HEK293 (cell line): Measurements from ENCODE around the gene LDLRAP1.

Experiments
- BCL11A ChIP-seq: fragments of 450-650 bp; formaldehyde crosslinking; IDR thresholded peaks from 2 replicates; pipeline ENCODE4 v1.5.1; 2016; ENCODE audit warnings: low read depth, missing biosample characterization, missing genetic modification characterization
- FEZF1 ChIP-seq: fragments of 450-650 bp; formaldehyde crosslinking; IDR thresholded peaks from 2 replicates; pipeline ENCODE4 v1.5.1; 2016; ENCODE audit warnings: missing biosample characterization, missing genetic modification characterization
- HOXA7 ChIP-seq: sonication (generic); formaldehyde crosslinking; IDR thresholded peaks from 2 replicates; pipeline ENCODE4 v1.8.1; 2022; ENCODE audit warnings: missing genetic modification reagents, borderline replicate concordance
- HOXC10 ChIP-seq: sonication (generic); formaldehyde crosslinking; IDR thresholded peaks from 2 replicates; pipeline ENCODE4 v1.8.1; 2023; ENCODE audit warnings: mild to moderate bottlenecking, missing genetic modification reagents
- KLF7 ChIP-seq: fragments of 450-650 bp; formaldehyde crosslinking; IDR thresholded peaks from 2 replicates; pipeline ENCODE4 v1.5.1; 2016; ENCODE audit warnings: missing biosample characterization, missing genetic modification characterization, borderline replicate concordance
- OVOL3 ChIP-seq: fragments of 450-650 bp; formaldehyde crosslinking; IDR thresholded peaks from 2 replicates; pipeline ENCODE4 v1.5.1; 2016; ENCODE audit warnings: missing biosample characterization, missing genetic modification characterization
- SP3 ChIP-seq: fragments of 450-650 bp; formaldehyde crosslinking; IDR thresholded peaks from 2 replicates; pipeline ENCODE4 v1.5.1; 2016; ENCODE audit warnings: missing biosample characterization, missing genetic modification characterization
- SP7 ChIP-seq: fragments of 450-650 bp; formaldehyde crosslinking; IDR thresholded peaks from 2 replicates; pipeline ENCODE4 v1.5.1; 2016; ENCODE audit warnings: missing biosample characterization, missing genetic modification characterization
- WT1 ChIP-seq: fragments of 450-650 bp; formaldehyde crosslinking; IDR thresholded peaks from 2 replicates; pipeline ENCODE4 v1.5.1; 2016; ENCODE audit warnings: missing biosample characterization, missing genetic modification characterization
- YY1 ChIP-seq: fragments of 450-650 bp; formaldehyde crosslinking; IDR thresholded peaks from 2 replicates; pipeline ENCODE4 v1.5.1; 2018; ENCODE audit warnings: missing biosample characterization, missing genetic modification characterization
- ZBTB48 ChIP-seq: fragments of 450-650 bp; formaldehyde crosslinking; IDR thresholded peaks from 2 replicates; pipeline ENCODE4 v1.5.1; 2016; ENCODE audit warnings: missing biosample characterization, missing genetic modification characterization
- ZBTB8A ChIP-seq: fragments of 450-650 bp; formaldehyde crosslinking; IDR thresholded peaks from 2 replicates; pipeline ENCODE4 v1.5.1; 2016; ENCODE audit warnings: missing biosample characterization, missing genetic modification characterization
- ZFHX2 ChIP-seq: fragments of 450-650 bp; formaldehyde crosslinking; conservative IDR thresholded peaks from 2 replicates; pipeline ENCODE4 v1.5.1; 2016; ENCODE audit warnings: missing biosample characterization, missing genetic modification characterization
- ZNF121 ChIP-seq: fragments of 450-650 bp; formaldehyde crosslinking; IDR thresholded peaks from 2 replicates; pipeline ENCODE4 v1.5.1; 2016; ENCODE audit warnings: missing biosample characterization, missing genetic modification characterization
- ZNF19 ChIP-seq: fragments of 450-650 bp; formaldehyde crosslinking; IDR thresholded peaks from 2 replicates; pipeline ENCODE4; 2016; ENCODE audit warnings: missing biosample characterization, missing genetic modification characterization, low read depth
- ZNF2 ChIP-seq: fragments of 450-650 bp; formaldehyde crosslinking; IDR thresholded peaks from 2 replicates; pipeline ENCODE4 v1.5.1; 2016; ENCODE audit warnings: missing biosample characterization, missing genetic modification characterization
- ZNF221 ChIP-seq: fragments of 450-650 bp; formaldehyde crosslinking; IDR thresholded peaks from 2 replicates; pipeline ENCODE4 v1.5.1; 2017; ENCODE audit warnings: missing biosample characterization, missing genetic modification characterization, borderline replicate concordance
- ZNF223 ChIP-seq: fragments of 450-650 bp; formaldehyde crosslinking; IDR thresholded peaks from 2 replicates; pipeline ENCODE4 v1.5.1; 2016; ENCODE audit warnings: missing biosample characterization, missing genetic modification characterization
- ZNF266 ChIP-seq: fragments of 450-650 bp; formaldehyde crosslinking; IDR thresholded peaks from 2 replicates; pipeline ENCODE4 v1.5.1; 2016; ENCODE audit warnings: missing biosample characterization, missing genetic modification characterization, low read depth
- ZNF391 ChIP-seq: fragments of 450-650 bp; formaldehyde crosslinking; IDR thresholded peaks from 2 replicates; pipeline ENCODE4 v1.5.1; 2016; ENCODE audit warnings: low read depth, missing biosample characterization, missing genetic modification characterization, borderline replicate concordance
- ZNF510 ChIP-seq: fragments of 450-650 bp; formaldehyde crosslinking; IDR thresholded peaks from 2 replicates; pipeline ENCODE4 v1.5.1; 2018; ENCODE audit warnings: mild to moderate bottlenecking, missing genetic modification characterization, missing biosample characterization; ENCODE audit not compliant: insufficient replicate concordance
- ZNF514 ChIP-seq: fragments of 450-650 bp; formaldehyde crosslinking; IDR thresholded peaks from 2 replicates; pipeline ENCODE4 v1.5.1; 2016; ENCODE audit warnings: missing biosample characterization, missing genetic modification characterization
- ZNF560 ChIP-seq: fragments of 450-650 bp; formaldehyde crosslinking; IDR thresholded peaks from 2 replicates; pipeline ENCODE4 v1.5.1; 2017; ENCODE audit warnings: missing biosample characterization, missing genetic modification characterization, borderline replicate concordance
- ZNF561 ChIP-seq: fragments of 450-650 bp; IDR thresholded peaks from 2 replicates; pipeline ENCODE4 v1.5.1; 2018; ENCODE audit warnings: missing biosample characterization, missing genetic modification characterization, borderline replicate concordance
- ZNF76 ChIP-seq: fragments of 450-650 bp; formaldehyde crosslinking; IDR thresholded peaks from 2 replicates; pipeline ENCODE4; 2016; ENCODE audit warnings: low read depth, missing biosample characterization, missing genetic modification characterization, borderline replicate concordance
- ZXDB ChIP-seq: fragments of 450-650 bp; formaldehyde crosslinking; IDR thresholded peaks from 2 replicates; pipeline ENCODE4 v1.5.1; 2016; ENCODE audit warnings: missing biosample characterization, missing genetic modification characterization
- TF ChIP-seq, protein P1 (sequence below): fragments of 450-650 bp; formaldehyde crosslinking; IDR thresholded peaks from 2 replicates; pipeline ENCODE4 v1.5.1; 2016; ENCODE audit warnings: missing biosample characterization, missing genetic modification characterization, borderline replicate concordance
- TF ChIP-seq, protein P2 (sequence below): sonication (generic); formaldehyde crosslinking; IDR thresholded peaks from 2 replicates; pipeline ENCODE4 v1.8.1; 2022; ENCODE audit warnings: mild to moderate bottlenecking, moderate library complexity, missing genetic modification reagents
- TF ChIP-seq, protein P3 (sequence below): fragments of 450-650 bp; formaldehyde crosslinking; IDR thresholded peaks from 2 replicates; pipeline ENCODE4 v1.5.1; 2017; ENCODE audit warnings: missing biosample characterization, missing genetic modification characterization
- TF ChIP-seq, protein P4 (sequence below): fragments of 450-650 bp; IDR thresholded peaks from 2 replicates; pipeline ENCODE4 v1.5.1; 2018; ENCODE audit warnings: missing biosample characterization, missing genetic modification characterization
- TF ChIP-seq, protein P5 (sequence below): fragments of 450-650 bp; formaldehyde crosslinking; IDR thresholded peaks from 2 replicates; pipeline ENCODE4 v1.5.1; 2017; ENCODE audit warnings: missing biosample characterization, mild to moderate bottlenecking, missing genetic modification characterization, moderate library complexity

LDLRAP1 gene

DNA sequence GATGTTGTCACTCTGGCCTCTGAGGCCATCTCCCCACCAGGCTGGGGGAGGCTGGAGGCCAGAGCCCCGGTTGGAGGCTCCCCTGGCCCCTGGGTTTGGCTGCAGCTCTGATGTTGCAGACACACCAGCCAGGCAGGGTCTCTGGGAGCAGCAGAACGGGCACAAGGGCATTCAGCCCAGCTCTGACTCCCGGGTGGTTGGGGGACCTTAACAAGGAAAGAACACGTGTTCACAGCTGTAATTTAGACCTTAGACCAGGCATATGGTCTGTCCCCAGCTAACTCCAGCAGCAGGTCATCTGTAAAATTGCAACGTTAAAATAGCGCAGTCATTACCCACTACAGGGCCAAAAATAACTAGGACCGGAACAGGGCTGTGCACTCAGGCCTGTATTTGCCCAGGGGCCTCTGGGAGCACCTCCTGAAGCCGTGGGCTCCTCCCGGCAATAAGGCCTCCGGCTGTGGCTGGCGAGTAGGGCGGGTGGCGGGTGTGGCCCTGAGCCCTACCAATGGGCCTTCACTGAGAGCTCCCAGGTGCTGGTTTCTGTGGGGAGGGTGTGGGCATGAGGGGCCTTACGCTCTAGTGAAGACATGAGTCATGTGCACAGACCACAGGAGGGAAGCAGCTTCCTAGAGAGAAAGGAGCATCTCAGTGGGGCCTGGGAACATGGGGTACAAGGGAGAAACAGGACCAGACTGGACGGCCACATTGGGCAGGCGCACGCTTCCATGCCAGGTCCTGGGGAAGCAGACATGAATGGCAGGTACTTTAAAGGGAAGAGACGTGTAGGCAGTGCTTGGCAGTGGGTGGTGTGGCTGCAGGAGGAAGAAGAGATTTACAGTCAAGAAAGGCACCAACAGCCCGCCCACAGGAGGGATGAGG lies 6.1 kb downstream of the LDLRAP1 start (continued):
- TF ChIP-seq, protein P1, sequence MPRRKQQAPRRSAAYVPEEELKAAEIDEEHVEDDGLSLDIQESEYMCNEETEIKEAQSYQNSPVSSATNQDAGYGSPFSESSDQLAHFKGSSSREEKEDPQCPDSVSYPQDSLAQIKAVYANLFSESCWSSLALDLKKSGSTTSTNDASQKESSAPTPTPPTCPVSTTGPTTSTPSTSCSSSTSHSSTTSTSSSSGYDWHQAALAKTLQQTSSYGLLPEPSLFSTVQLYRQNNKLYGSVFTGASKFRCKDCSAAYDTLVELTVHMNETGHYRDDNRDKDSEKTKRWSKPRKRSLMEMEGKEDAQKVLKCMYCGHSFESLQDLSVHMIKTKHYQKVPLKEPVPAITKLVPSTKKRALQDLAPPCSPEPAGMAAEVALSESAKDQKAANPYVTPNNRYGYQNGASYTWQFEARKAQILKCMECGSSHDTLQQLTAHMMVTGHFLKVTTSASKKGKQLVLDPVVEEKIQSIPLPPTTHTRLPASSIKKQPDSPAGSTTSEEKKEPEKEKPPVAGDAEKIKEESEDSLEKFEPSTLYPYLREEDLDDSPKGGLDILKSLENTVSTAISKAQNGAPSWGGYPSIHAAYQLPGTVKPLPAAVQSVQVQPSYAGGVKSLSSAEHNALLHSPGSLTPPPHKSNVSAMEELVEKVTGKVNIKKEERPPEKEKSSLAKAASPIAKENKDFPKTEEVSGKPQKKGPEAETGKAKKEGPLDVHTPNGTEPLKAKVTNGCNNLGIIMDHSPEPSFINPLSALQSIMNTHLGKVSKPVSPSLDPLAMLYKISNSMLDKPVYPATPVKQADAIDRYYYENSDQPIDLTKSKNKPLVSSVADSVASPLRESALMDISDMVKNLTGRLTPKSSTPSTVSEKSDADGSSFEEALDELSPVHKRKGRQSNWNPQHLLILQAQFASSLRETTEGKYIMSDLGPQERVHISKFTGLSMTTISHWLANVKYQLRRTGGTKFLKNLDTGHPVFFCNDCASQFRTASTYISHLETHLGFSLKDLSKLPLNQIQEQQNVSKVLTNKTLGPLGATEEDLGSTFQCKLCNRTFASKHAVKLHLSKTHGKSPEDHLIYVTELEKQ (tag by site-specific recombination) = no peak
- TF ChIP-seq YY1 (tag by site-specific recombination) (no peak), ZNF221 (tag by site-specific recombination) (no peak), ZNF2 (no peak), ZNF391 (tag by site-specific recombination) (no peak), ZNF510 (no peak), HOXA7 (CRISPR knock-in tag) (no peak), SP7 (tag by site-specific recombination) (no peak; the same call in 1 of the 2 replicates), ZFHX2 (tag by site-specific recombination) (peak; percentile 98), HOXC10 (CRISPR knock-in tag) (no peak), ZBTB8A (tag by site-specific recombination) (peak; percentile 82), ZNF19 (no peak), ZNF560 (tag by site-specific recombination) (no peak), ZNF561 (tag by site-specific recombination) (no peak), FEZF1 (tag by site-specific recombination) (no peak), SP3 (tag by site-specific recombination) (peak; percentile 48), ZBTB48 (peak; percentile 61; the same call in 1 of the 2 replicates), ZXDB (no peak), KLF7 (tag by site-specific recombination) (no peak; the same call in 1 of the 2 replicates), ZNF121 (tag by site-specific recombination) (no peak), BCL11A (tag by site-specific recombination) (no peak), OVOL3 (tag by site-specific recombination) (no peak), WT1 (peak; percentile 38; the same call in 1 of the 2 replicates), ZNF76 (tag by site-specific recombination) (peak; percentile 24; the same call in 1 of the 2 replicates), ZNF223 (tag by site-specific recombination) (no peak), ZNF266 (tag by site-specific recombination) (no peak), ZNF514 (no peak)
- TF ChIP-seq, protein P2, sequence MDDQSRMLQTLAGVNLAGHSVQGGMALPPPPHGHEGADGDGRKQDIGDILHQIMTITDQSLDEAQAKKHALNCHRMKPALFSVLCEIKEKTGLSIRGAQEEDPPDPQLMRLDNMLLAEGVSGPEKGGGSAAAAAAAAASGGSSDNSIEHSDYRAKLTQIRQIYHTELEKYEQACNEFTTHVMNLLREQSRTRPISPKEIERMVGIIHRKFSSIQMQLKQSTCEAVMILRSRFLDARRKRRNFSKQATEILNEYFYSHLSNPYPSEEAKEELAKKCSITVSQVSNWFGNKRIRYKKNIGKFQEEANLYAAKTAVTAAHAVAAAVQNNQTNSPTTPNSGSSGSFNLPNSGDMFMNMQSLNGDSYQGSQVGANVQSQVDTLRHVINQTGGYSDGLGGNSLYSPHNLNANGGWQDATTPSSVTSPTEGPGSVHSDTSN (CRISPR knock-in tag) = no peak
- TF ChIP-seq, protein P3, sequence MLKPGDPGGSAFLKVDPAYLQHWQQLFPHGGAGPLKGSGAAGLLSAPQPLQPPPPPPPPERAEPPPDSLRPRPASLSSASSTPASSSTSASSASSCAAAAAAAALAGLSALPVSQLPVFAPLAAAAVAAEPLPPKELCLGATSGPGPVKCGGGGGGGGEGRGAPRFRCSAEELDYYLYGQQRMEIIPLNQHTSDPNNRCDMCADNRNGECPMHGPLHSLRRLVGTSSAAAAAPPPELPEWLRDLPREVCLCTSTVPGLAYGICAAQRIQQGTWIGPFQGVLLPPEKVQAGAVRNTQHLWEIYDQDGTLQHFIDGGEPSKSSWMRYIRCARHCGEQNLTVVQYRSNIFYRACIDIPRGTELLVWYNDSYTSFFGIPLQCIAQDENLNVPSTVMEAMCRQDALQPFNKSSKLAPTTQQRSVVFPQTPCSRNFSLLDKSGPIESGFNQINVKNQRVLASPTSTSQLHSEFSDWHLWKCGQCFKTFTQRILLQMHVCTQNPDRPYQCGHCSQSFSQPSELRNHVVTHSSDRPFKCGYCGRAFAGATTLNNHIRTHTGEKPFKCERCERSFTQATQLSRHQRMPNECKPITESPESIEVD (tag by site-specific recombination) = no peak
- TF ChIP-seq, protein P4, sequence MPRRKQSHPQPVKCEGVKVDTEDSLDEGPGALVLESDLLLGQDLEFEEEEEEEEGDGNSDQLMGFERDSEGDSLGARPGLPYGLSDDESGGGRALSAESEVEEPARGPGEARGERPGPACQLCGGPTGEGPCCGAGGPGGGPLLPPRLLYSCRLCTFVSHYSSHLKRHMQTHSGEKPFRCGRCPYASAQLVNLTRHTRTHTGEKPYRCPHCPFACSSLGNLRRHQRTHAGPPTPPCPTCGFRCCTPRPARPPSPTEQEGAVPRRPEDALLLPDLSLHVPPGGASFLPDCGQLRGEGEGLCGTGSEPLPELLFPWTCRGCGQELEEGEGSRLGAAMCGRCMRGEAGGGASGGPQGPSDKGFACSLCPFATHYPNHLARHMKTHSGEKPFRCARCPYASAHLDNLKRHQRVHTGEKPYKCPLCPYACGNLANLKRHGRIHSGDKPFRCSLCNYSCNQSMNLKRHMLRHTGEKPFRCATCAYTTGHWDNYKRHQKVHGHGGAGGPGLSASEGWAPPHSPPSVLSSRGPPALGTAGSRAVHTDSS = no peak
- TF ChIP-seq, protein P5, sequence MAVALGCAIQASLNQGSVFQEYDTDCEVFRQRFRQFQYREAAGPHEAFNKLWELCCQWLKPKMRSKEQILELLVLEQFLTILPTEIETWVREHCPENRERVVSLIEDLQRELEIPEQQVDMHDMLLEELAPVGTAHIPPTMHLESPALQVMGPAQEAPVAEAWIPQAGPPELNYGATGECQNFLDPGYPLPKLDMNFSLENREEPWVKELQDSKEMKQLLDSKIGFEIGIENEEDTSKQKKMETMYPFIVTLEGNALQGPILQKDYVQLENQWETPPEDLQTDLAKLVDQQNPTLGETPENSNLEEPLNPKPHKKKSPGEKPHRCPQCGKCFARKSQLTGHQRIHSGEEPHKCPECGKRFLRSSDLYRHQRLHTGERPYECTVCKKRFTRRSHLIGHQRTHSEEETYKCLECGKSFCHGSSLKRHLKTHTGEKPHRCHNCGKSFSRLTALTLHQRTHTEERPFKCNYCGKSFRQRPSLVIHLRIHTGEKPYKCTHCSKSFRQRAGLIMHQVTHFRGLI = peak; percentile 48
